ENCODE data around the gene RAD51B. TPM values are rescaled to one million over a fixed set of nuclear protein-coding genes. Genes with fewer than 3 reads are reported as not detected.
"Not testable (repeated sequence)": the region's sequence is repeated elsewhere in the genome, so short reads cannot be mapped to it uniquely, and the experiment has no call there.

The RAD51B gene
- total and polyA plus RNA-seq, 4 donors: 2.8 to 39.6 (median 13.3) TPM; not detected in 1

GRCh38 chr14:67987606-67988005 is 168.0 kb downstream of the RAD51B start:
- 25 to 35% methylated on average over 5 of the region's 5 CpGs for WGBS, 2 donors
- Histone ChIP-seq H3K9me3 (ENCODE audit: control insufficient read depth, low read length) (no peaks in the 10 kb centered on the region), H3K27me3 (ENCODE audit: control insufficient read depth in 1 of 2, insufficient read depth in 2 of 2, low read length in 1 of 2) (no peaks in the 10 kb centered on the region), H3K4me1 (ENCODE audit: control insufficient read depth in 1 of 2, insufficient read depth in 2 of 2, low read length in 2 of 2) (no peaks in the 10 kb centered on the region), H3K36me3 (ENCODE audit: control insufficient read depth in 1 of 2, insufficient read depth in 2 of 2, low read length in 1 of 2) (no peaks in the 10 kb centered on the region), H3K27ac (ENCODE audit: low read depth in 1 of 2, low read length in 2 of 2) (no peak overlapping the region), H3K4me3 (ENCODE audit: low read length in 2 of 2) (no peak overlapping the region)
- no peak for DNase-seq
- intact Hi-C loops (cut with DNase I): no loop called here
- ATAC-seq (ENCODE audit: low FRiP score): no peak

GRCh38 chr14:67988210-67988609 is 168.6 kb downstream of the RAD51B start:
- 96 to 97% methylated on average over 7 of the region's 7 CpGs for WGBS, 2 donors
- intact Hi-C loops (cut with DNase I); DNase-seq; H3K9me3 ChIP-seq (ENCODE audit: control insufficient read depth, low read length); ATAC-seq (ENCODE audit: low FRiP score); H3K4me3 ChIP-seq (ENCODE audit: low read length in 2 of 2); H3K27ac ChIP-seq (ENCODE audit: low read depth in 1 of 2, low read length in 2 of 2); H3K36me3 ChIP-seq (ENCODE audit: control insufficient read depth in 1 of 2, insufficient read depth in 2 of 2, low read length in 1 of 2); H3K4me1 ChIP-seq (ENCODE audit: control insufficient read depth in 1 of 2, insufficient read depth in 2 of 2, low read length in 2 of 2); H3K27me3 ChIP-seq (ENCODE audit: control insufficient read depth in 1 of 2, insufficient read depth in 2 of 2, low read length in 1 of 2): not testable (repeated sequence)

GRCh38 chr14:67990576-67990975 is 171.0 kb downstream of the RAD51B start:
- no peak for ATAC-seq (ENCODE audit: low FRiP score)
- WGBS, 2 donors: 97 to 100% methylated on average over 3 of the region's 3 CpGs
- Histone ChIP-seq H3K9me3 (ENCODE audit: control insufficient read depth, low read length) (no peaks in the 10 kb centered on the region), H3K27me3 (ENCODE audit: control insufficient read depth in 1 of 2, insufficient read depth in 2 of 2, low read length in 1 of 2) (no peaks in the 10 kb centered on the region), H3K4me1 (ENCODE audit: control insufficient read depth in 1 of 2, insufficient read depth in 2 of 2, low read length in 2 of 2) (no peaks in the 10 kb centered on the region), H3K4me3 (ENCODE audit: low read length in 2 of 2) (no peak overlapping the region), H3K36me3 (ENCODE audit: control insufficient read depth in 1 of 2, insufficient read depth in 2 of 2, low read length in 1 of 2) (no peaks in the 10 kb centered on the region), H3K27ac (ENCODE audit: low read depth in 1 of 2, low read length in 2 of 2) (no peak overlapping the region)
- no peak for DNase-seq
- intact Hi-C loops (cut with DNase I): no loop called here

DNA sequence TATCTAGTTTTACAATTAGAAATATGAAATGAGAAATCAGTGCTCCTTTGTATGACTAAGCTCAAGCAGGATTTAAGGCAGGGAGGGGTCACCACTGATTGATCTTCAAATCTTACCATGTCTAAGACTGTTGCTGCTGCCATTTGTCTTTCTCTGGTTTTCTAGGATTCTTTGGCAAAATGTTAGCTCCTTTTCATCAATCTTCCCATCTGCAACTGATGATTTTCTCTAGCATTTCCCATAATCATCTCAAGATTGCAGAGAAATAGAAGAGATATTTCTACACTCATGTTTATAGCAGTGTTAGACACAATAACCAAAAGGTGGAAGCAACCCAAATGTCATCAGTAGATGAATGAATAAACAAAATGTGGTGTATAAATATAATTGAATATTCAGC is 175.0 kb downstream of the RAD51B start:
- ATAC-seq (ENCODE audit: low FRiP score): no peak

DNA sequence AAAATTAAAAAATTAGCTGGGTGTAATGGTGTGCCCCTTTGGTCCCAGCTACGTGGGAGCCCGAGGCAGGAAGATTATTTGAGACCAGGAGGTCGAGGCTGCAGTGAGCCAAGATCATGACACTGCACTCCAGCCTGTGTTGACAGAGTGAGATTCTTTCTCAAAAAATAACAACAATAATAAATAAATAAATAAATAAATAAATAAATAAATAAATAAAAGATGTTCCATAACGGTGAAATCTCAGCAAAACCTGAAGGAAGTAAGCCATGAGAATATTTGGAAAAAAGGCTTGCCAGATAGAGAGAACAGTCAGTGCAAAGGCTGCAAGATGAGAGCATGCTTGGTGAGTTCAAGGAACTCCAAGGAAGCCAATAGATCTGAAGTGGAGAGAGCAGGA is 176.7 kb downstream of the RAD51B start:
- intact Hi-C loops (cut with DNase I): loop anchor here in 1 of 2 donors (5.0 kb wide), 1 partner anchor 41 kb away; no protein-coding TSS in a partner anchor
- no peaks in the 10 kb centered on the region for H3K9me3 ChIP-seq (ENCODE audit: control insufficient read depth, low read length)
- H3K27ac ChIP-seq (ENCODE audit: low read depth in 1 of 2, low read length in 2 of 2): no peak overlapping the region
- WGBS, 2 donors: 98 to 99% methylated on average over 4 of the region's 4 CpGs
- no peaks in the 10 kb centered on the region for H3K27me3 ChIP-seq (ENCODE audit: control insufficient read depth in 1 of 2, insufficient read depth in 2 of 2, low read length in 1 of 2)
- H3K36me3 ChIP-seq (ENCODE audit: control insufficient read depth in 1 of 2, insufficient read depth in 2 of 2, low read length in 1 of 2): no peaks in the 10 kb centered on the region
- H3K4me3 ChIP-seq (ENCODE audit: low read length in 2 of 2): no peak overlapping the region
- no peak for ATAC-seq (ENCODE audit: low FRiP score)
- DNase-seq: no peak
- no peaks in the 10 kb centered on the region for H3K4me1 ChIP-seq (ENCODE audit: control insufficient read depth in 1 of 2, insufficient read depth in 2 of 2, low read length in 2 of 2)

More for the DNA sequence above, 175.0 kb downstream of the RAD51B start:
- Histone ChIP-seq H3K4me3 (ENCODE audit: low read length in 2 of 2) (no peak overlapping the region), H3K9me3 (ENCODE audit: control insufficient read depth, low read length) (no peaks in the 10 kb centered on the region), H3K27ac (ENCODE audit: low read depth in 1 of 2, low read length in 2 of 2) (no peak overlapping the region), H3K27me3 (ENCODE audit: control insufficient read depth in 1 of 2, insufficient read depth in 2 of 2, low read length in 1 of 2) (no peaks in the 10 kb centered on the region), H3K4me1 (ENCODE audit: control insufficient read depth in 1 of 2, insufficient read depth in 2 of 2, low read length in 2 of 2) (no peaks in the 10 kb centered on the region), H3K36me3 (ENCODE audit: control insufficient read depth in 1 of 2, insufficient read depth in 2 of 2, low read length in 1 of 2) (no peaks in the 10 kb centered on the region)
- intact Hi-C loops (cut with DNase I): no loop called here
- no peak for DNase-seq

GRCh38 chr14:67998834-67999233 is 179.3 kb downstream of the RAD51B start:
- intact Hi-C loops (cut with DNase I): loop anchor here in 1 of 2 donors (5.0 kb wide), 1 partner anchor 38 kb away; no protein-coding TSS in a partner anchor
- no peak overlapping the region for H3K27ac ChIP-seq (ENCODE audit: low read depth in 1 of 2, low read length in 2 of 2)
- WGBS, 2 donors: 95 to 96% methylated on average over 1 of the region's 1 CpG
- H3K36me3 ChIP-seq (ENCODE audit: control insufficient read depth in 1 of 2, insufficient read depth in 2 of 2, low read length in 1 of 2): no peaks in the 10 kb centered on the region
- ATAC-seq (ENCODE audit: low FRiP score) (no peak), DNase-seq (no peak)
- H3K9me3 ChIP-seq (ENCODE audit: control insufficient read depth, low read length): no peaks in the 10 kb centered on the region
- no peak overlapping the region for H3K4me3 ChIP-seq (ENCODE audit: low read length in 2 of 2)
- H3K4me1 ChIP-seq (ENCODE audit: control insufficient read depth in 1 of 2, insufficient read depth in 2 of 2, low read length in 2 of 2): no peaks in the 10 kb centered on the region
- no peaks in the 10 kb centered on the region for H3K27me3 ChIP-seq (ENCODE audit: control insufficient read depth in 1 of 2, insufficient read depth in 2 of 2, low read length in 1 of 2)

- H3K4me3 ChIP-seq (ENCODE audit: low read length in 2 of 2): no peak overlapping the region
- H3K36me3 ChIP-seq (ENCODE audit: control insufficient read depth in 1 of 2, insufficient read depth in 2 of 2, low read length in 1 of 2): no peaks in the 10 kb centered on the region
- intact Hi-C loops (cut with DNase I): loop anchor here in 1 of 2 donors (5.0 kb wide), 1 partner anchor 38 kb away; no protein-coding TSS in a partner anchor
- no peaks in the 10 kb centered on the region for H3K9me3 ChIP-seq (ENCODE audit: control insufficient read depth, low read length)
- H3K27me3 ChIP-seq (ENCODE audit: control insufficient read depth in 1 of 2, insufficient read depth in 2 of 2, low read length in 1 of 2): no peaks in the 10 kb centered on the region
- H3K27ac ChIP-seq (ENCODE audit: low read depth in 1 of 2, low read length in 2 of 2): no peak overlapping the region
- DNase-seq: no peak
- ATAC-seq (ENCODE audit: low FRiP score): no peak
- H3K4me1 ChIP-seq (ENCODE audit: control insufficient read depth in 1 of 2, insufficient read depth in 2 of 2, low read length in 2 of 2): no peaks in the 10 kb centered on the region
- WGBS, 2 donors: 0 to 74% methylated on average over 1 of the region's 1 CpG
Observed at GRCh38 chr14:67999290-67999689, 179.7 kb downstream of the RAD51B start.

DNA sequence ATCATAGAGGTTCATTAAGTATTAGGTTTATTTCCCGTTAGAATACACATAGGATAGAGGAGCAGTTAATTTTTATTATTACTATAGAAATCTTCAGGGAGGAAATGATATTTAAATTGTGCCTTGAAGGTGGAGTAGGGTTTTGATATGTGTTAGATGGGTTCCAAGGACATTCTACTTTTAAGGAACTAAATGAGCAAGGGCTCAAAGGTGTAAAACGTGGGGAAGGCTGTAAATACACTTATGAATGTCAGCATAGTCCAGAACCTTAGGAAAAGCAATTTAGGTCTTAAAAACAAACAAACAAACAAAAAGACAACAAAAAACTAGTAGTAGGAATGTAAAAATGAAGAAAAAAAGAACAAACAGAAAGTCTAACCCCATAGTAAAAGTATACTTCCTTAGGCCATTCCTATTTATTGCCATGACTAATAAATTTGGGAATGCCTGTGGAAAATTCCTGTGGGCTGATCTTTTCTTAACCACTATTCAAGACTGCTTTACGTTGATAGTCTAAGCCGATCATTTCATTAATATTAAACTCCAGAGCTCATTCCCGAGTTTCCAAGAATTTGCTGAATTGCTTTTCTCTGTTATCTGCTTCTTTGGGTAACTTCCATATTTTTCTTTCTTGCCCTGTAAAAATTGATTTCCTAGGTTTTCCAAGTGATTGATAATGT is 180.3 kb downstream of the RAD51B start:
- Histone ChIP-seq H3K4me3 (ENCODE audit: low read length in 2 of 2) (no peak overlapping the region), H3K27ac (ENCODE audit: low read depth in 1 of 2, low read length in 2 of 2) (no peak overlapping the region), H3K27me3 (ENCODE audit: control insufficient read depth in 1 of 2, insufficient read depth in 2 of 2, low read length in 1 of 2) (no peaks in the 10 kb centered on the region), H3K9me3 (ENCODE audit: control insufficient read depth, low read length) (no peaks in the 10 kb centered on the region), H3K36me3 (ENCODE audit: control insufficient read depth in 1 of 2, insufficient read depth in 2 of 2, low read length in 1 of 2) (no peaks in the 10 kb centered on the region), H3K4me1 (ENCODE audit: control insufficient read depth in 1 of 2, insufficient read depth in 2 of 2, low read length in 2 of 2) (no peaks in the 10 kb centered on the region)
- no peak for ATAC-seq (ENCODE audit: low FRiP score)
- 54 to 56% methylated on average over 5 of the region's 5 CpGs for WGBS, 2 donors
- intact Hi-C loops (cut with DNase I): loop anchor here in 1 of 2 donors (5.0 kb wide), 1 partner anchor 37 kb away; no protein-coding TSS in a partner anchor
- DNase-seq: no peak

- no peaks in the 10 kb centered on the region for H3K27me3 ChIP-seq (ENCODE audit: control insufficient read depth in 1 of 2, insufficient read depth in 2 of 2, low read length in 1 of 2)
- no peaks in the 10 kb centered on the region for H3K36me3 ChIP-seq (ENCODE audit: control insufficient read depth in 1 of 2, insufficient read depth in 2 of 2, low read length in 1 of 2)
- H3K9me3 ChIP-seq (ENCODE audit: control insufficient read depth, low read length): no peaks in the 10 kb centered on the region
- no peak overlapping the region for H3K27ac ChIP-seq (ENCODE audit: low read depth in 1 of 2, low read length in 2 of 2)
- 83 to 94% methylated on average over 1 of the region's 1 CpG for WGBS, 2 donors
- intact Hi-C loops (cut with DNase I): no loop called here
- no peak overlapping the region for H3K4me3 ChIP-seq (ENCODE audit: low read length in 2 of 2)
- no peak for ATAC-seq (ENCODE audit: low FRiP score)
- H3K4me1 ChIP-seq (ENCODE audit: control insufficient read depth in 1 of 2, insufficient read depth in 2 of 2, low read length in 2 of 2): no peaks in the 10 kb centered on the region
- DNase-seq: no peak
Observed at GRCh38 chr14:68000511-68000910, 180.9 kb downstream of the RAD51B start.

Data from aorta (tissue), 5 donors.